HG03378 (cell line): ENCODE data around the gene CDCA8.
"Not testable (repeated sequence)": the region's sequence is repeated elsewhere in the genome, so short reads cannot be mapped to it uniquely, and the experiment has no call there.

ENCODE experiments used
- ATAC-seq: cut with Tn5 transposase; IDR thresholded peaks from one replicate; pipeline ENCODE4 v1.9.1; 2021; ENCODE audit warnings: mild to moderate bottlenecking, moderate library complexity; ENCODE audit not compliant: unreplicated experiment

CDCA8 gene

DNA sequence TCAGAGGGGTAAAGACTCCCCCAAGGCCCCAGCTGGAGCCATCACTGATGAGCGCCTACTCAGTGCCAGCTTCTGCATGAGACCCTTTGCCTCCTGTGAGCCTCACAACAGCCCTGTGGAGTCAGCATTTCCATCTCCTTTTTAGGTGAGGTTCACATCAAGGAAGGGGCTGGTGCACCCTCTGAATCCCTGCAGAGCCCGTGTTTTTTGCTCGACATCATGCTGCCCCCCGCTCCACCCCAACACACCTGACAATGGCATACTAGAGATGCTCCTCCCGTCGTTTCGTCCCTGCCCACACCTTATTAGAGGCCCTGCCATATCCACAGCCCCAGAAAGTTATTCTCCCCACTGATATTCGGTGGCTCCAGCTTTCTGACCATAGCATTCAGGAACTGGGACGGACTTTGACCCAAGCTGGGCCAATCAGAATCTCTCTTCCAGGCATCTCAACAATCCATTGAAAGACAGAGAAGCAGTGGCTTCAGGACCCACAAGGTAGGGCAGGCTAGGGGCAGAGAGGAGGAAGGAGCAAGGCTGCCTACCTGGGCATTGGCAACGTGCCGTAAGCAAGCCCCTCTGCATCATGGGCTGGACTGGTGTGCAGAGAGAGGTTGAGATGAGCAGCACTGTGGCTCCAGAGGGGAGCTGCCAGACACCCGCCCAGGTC, 39.9 kb downstream of the CDCA8 start:
- ATAC-seq = no peak

DNA sequence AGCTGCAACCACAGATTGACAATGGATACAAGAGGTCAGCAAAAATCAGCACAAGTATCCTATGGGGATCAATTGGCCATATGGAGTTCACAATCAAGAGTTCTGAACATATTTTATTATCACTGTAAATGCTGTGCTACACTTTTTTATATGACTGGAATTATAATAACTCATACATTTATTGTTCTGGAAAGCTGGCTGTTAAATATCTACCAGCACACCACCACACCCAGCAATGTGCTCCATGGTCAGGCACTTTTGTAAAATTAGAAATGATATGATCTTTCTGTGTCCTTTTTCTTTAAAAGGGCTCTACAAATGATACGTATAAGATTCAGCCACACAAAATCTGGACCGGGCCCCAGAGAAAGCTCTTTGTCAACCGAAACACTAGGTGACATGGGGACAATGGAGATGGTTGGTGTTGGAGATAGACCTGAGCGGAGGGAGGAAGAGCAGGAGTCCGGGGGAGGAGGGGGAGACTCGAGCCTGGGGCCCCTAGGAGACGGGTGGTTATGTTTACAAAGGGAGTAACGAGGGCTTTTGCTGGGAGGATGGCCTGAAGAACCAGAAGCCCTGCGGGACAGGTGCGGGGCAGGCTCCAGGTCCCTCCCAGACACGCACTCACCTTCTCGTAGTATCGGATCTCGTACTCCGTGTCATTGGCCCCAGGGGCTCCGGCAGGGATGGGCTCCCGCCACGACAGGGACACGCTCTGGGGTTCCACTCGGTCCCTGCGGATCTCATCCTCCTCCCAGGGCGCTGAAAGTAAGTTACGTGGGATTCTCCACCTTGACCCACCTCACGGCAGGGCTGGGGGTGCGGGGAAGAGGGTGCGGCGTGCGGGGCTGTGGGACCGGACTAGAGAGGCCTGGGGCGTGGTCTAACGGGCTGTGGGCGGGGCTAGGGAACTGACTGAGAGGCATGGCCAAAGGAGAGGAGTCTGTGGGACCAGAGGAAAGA, 42.6 kb downstream of the CDCA8 start:
- no peak for ATAC-seq

DNA sequence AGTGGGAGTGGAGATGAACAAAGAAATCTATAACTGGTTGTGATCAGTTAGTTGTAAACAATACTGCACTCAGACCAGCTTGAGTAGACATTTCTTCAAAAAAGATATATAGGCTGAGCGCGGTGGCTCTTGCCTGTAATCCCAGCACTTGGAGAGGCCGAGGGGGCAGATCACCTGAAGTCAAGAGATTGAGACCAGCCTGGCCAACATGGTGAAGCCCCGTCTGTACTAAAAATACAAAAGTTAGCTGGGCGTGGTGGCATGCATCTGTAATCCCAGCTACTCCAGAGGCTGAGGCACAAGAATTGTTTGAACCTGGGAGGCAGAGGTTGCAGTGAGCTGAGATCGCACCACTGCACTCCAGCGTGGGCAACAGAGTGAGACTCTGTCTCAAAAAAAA, 45.7 kb downstream of the CDCA8 start:
- not testable (repeated sequence) for ATAC-seq

DNA sequence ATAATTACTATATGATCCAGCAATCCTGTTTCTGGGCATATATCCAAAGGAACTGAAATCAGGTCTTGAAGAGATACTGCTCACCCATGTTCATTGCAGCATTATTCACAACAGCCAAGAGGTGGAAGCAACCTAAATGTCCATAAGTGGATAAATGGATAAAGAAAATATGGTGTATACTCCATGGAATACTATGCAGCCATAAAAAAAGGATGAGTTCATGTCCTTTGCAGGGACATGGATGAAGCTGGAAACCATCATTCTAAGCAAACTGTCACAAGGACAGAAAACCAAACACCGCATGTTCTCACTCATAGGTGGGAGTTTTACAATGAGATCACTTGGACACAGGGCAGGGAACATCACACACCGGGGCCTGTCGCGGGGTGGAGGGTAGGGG, 46.3 kb downstream of the CDCA8 start:
- ATAC-seq = not testable (repeated sequence)

DNA sequence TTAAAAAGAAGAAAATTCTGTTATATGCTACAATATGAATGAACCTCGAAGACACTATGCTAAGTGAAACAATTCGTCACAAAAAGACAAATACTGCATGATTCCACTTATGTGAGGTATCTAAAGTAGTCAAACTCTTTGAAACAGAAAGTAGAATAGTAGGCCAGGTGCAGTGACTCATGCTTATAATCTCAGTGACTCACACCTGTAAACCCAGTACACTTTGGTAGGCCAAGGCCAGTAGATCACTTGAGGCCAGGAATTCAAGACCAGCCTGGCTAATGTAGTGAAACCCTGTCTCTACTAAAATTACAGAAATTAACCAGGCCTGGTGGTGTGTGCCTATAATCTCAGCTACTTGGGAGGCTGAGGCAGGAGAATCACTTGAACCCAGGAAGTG, 46.9 kb downstream of the CDCA8 start:
- no peak for ATAC-seq

DNA sequence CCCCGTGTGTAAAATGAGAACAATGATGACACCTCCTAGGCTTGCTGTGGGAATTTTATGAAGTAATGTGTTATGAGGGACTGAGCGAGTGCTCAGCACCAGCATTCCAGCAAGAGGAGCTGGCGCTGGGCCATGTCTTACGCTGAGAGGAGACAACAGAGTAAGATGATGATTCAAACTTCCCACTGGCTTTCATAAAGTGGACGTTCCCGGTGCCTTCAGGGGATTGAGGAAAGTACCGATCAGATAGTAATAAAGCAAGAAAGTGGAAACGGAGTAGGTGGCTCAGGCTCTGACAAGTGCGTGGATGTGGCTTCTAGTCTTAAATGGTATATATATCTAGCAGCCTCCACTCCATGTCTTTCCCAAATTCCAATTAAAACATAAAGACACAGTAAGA, 48.8 kb downstream of the CDCA8 start:
- ATAC-seq = no peak

DNA sequence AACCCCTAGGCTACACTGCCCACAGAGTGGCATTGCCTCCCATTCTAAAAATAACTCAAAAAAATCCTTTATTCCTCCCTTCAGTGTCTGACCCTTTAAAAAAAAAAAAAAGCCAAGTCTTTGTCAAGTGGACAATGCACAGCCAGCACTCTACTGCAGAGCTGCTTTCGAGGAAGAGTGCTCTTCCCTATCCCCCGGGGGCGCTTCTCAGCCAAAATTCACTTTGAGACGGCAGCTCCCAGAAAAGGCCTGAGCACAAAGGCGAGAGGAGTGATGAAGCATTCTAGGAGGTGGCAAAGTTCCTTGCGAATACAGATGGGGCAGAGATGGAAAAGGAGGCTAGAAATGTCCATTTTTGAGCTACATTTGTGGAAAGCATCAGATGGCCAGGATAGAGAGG, 49.3 kb downstream of the CDCA8 start:
- no peak for ATAC-seq

DNA sequence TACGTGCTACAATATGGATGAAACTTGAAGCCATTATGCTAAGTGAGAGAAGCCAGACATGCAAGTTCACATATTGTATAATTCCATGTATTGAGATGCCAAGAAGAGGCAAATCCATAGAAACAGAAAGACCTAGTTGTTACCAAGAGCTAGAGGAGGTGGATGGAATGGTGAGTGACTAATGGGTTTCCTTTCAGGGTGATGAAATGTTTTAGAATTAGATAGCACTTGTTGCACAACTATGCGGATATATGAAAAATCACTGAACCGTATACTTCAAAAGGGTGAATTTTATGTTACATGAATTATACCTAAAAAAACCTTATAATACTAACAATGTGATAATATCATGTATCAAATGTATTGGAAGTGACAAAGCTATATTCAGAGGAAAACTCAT, 54.5 kb downstream of the CDCA8 start:
- no peak for ATAC-seq

DNA sequence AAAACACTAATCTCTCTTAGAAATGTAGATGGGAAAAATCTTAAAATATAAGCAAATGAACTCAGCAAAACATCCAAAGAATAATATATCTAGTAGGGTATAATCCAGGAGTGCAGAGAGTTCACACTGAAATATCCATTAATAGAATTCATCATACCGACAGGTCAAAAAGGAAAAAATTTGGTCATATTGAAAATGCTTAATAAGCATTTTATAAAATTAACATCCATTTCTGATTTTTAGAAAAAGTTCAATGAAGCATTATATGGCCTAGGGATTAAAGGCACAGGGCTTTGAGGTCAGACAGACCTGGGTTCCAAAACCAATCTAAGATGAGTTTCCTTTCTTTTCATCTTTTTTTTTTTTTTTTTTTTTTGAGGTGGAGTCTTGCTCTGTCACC, 56.2 kb downstream of the CDCA8 start:
- ATAC-seq = no peak

DNA sequence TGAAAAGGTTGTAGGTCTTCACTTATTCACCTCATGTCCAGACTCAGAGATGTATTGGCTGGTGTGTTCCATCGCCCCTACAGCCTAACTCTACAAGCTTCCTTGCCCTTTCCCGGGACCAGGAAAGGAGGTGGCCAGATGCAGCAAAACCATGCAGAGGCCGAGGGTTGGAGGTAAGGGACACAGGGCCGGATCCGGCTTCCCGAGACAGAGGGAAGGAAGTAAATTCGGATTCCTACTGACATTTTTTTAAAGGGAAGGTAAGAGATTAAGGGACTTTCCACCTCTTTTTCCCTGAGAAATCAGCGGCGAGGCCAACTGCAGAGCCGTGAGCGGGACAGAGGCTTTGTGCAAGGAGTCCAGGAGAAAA, 59.9 kb downstream of the CDCA8 start:
- ATAC-seq = no peak

DNA sequence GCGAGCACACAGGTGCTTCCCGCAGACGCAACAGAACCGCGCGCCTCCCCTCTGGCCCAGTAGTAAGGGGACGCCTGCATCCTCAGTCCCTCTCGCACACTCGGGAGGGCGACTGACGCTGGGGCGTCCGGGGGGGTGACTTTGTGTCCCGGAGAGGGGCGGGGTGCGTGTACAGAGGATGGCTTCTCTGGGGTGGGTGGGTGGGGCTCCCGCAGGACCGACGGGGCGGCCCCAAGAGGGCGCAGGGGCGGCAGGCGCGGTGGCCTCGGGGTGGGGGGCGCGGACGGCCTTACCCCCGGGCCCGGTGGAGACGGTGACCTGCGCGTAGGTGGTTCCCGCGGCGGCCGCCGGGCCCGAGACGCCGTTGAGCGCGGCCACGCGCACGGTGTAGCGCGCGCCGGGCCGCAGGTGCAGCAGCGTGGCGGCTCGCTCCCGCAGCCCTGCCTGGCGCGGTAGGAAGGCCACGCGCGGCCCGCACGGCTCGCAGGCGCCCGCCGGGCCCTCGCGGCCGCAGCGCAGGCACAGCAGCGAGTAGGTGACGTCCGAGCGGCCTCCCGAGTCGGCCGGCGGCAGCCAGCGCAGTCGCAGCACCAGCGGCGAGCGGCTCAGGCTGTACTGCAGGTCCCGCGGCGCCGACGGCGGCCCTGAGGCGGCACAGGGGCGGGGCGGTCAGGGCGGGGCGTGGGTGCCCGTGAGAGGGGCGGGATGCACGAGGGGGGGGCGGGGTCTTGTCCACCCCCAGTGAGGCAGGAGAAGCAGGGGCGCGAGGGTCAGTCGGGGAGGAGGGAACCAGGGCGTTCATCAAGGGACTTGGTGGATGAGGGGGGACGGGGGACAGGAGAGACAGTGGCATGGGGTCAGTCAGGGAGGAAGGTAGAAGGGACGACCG, 60.5 kb downstream of the CDCA8 start:
- no peak for ATAC-seq

DNA sequence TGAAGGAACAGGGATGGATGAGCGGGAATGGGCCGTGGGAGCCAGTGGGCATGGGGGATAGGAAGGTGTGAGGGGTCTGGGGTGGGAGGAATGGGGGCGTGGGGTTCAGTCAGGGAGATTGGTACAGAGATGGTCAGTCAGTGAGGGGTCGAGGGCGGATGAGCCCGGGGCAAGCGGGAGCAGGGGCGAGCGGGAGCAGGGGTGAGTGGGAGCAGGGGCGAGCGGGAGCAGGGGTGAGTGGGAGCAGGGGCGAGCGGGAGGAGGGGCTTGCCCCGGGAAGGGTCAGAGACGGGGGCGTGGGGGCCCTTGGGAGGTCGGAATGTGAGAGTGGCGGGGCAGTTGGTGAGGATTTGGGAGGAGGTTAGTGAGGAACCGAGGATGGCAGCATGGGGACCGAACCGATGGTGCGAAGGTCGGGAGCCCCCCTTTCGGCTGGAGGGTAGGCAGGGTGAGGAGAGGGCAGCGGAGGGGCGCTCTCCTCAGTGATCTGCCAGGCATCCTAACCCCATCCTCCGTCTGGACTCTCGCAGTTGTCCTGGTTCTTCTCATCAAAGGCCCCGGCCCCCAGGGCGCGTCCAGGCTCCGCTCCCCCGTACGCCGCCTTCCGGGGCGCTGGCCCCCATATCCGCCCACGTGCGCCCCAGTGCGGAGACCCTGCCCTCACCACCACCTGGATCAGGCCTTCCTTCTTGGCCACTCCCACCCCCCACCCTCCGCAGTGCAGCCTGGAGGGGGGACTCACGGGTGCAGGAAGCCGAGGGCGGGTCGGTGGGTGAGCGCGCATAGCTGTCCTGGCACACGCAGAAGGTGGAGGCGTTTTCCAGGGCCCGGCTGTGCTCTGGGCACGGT, 61.4 kb downstream of the CDCA8 start:
- no peak for ATAC-seq

DNA sequence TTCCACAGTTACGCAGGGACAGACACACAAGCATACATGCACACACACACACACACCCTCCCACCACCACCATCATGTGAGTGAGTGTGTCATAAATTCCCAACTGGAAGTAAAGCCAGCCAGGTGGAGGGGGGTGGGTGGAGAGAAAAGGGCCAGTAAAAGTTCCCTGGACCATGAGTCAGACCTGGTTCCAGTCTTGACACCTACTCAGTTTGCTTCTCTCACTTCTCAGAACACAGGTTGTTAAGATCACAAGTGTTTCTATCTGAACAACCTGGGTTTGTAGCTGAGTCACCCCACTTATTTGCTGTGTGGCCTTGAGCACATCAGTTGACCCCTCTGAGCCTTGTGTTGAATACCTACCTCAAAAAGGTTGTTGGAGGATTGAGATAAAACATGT, 63.0 kb downstream of the CDCA8 start:
- no peak for ATAC-seq

DNA sequence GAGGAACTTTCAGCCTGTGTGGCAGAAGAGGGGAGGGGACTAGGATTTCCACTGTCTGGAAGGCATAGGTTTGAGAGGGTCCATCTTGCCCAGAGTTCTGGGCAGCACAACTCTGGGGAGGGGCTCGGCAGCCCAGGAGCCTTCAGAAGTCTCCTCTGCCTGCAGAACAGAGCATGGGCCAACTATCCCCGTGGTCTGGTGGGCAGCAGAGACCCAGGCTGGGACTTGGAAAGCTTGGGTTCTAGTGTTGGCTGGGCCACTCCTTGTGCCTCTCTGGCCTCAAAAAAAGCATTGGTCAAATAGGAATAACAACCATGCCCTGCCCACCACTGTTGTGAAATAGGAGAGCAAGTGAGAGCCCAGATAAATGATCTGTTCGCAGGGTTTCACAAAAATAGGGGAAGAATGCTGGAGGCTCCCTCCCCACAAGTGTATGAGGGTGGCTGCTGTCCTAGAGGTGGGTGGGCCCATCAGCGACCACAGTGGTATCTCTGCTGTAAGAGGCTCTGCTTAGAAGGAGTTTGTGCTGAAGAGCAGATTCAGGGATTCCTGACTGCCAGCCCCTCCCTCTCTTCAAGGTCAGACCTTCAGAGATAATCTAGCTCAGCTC, 63.7 kb downstream of the CDCA8 start:
- no peak for ATAC-seq
